AG04450 (cell line): ENCODE measurements around the gene TBC1D14. TPM values are rescaled to one million over a fixed set of nuclear protein-coding genes. Genes with fewer than 3 reads are reported as not detected.

Experiments used
- CTCF ChIA-PET: fragments of 300-600, 350-600 bp; formaldehyde crosslinking; extraction: SDS; loops from one replicate; lab custom pipeline; 2022; ENCODE audit warnings: antibody characterized with exemption, inconsistent platforms; lab: Charles Lee
- POLR2A ChIA-PET: fragments of 350-600 bp; formaldehyde crosslinking; extraction: SDS; loops from one replicate; lab custom pipeline; 2021; ENCODE audit warnings: antibody characterized with exemption, inconsistent platforms; lab: Yijun Ruan, JAX
- DNase-seq: peaks from one replicate; pipeline ENCODE4 v3.0.0-alpha.2; 2011; ENCODE audit warnings: low read depth, low spot score
- H3K27ac ChIP-seq: one replicate; pipeline ENCODE4 v1.5.1; 2012; ENCODE audit warnings: low read depth, low read length, control low read depth
- H3K27me3 ChIP-seq: one replicate; pipeline ENCODE4 v1.6.0; 2012; ENCODE audit warnings: low read length; ENCODE audit not compliant: control insufficient read depth, insufficient read depth
- H3K4me3 ChIP-seq: 2 replicates; pipeline ENCODE4 v1.5.1; 2011; ENCODE audit warnings: mild to moderate bottlenecking, low read depth, low read length, control low read depth
- H3K9me3 ChIP-seq: 2 replicates; pipeline ENCODE4 v1.5.1; 2012; ENCODE audit warnings: low read length; ENCODE audit not compliant: control insufficient read depth, insufficient read depth
- polyA plus RNA-seq: library from polyadenylated mRNA; depleted of rRNA; stranded (reverse); fragments of >200 nt; gene quantifications from 2 replicates; pipeline ENCODE4 v1.2.3, GENCODE V29; 2011
- TF ChIP-seq, protein P1 (sequence below): IDR thresholded peaks from 2 replicates; pipeline ENCODE4 v1.5.1; 2011; ENCODE audit warnings: low read depth, low read length, control low read depth, inconsistent platforms

The TBC1D14 gene
- polyA plus RNA-seq, 1 experiment = 46.3 TPM

DNA sequence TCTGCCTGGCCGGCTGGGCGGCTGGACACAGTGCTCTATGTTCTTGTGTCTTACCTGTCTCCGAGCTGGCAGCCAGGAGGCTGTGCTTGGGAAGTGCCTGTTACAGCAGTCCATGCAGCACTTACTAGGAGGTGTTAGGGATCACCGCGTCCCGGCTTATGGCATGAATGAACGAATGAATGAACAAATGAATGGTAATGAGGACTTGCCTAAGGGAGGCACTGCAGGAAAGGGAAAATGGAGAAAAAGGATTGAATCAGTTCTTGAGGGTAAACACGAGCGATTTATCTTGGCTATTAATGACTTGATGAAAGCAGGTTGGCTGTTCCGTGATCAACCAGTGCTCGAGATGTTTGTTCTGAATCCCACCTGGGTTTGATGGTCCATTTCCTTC lies 31.1 kb downstream of the TBC1D14 start:
- TF ChIP-seq, protein P1, sequence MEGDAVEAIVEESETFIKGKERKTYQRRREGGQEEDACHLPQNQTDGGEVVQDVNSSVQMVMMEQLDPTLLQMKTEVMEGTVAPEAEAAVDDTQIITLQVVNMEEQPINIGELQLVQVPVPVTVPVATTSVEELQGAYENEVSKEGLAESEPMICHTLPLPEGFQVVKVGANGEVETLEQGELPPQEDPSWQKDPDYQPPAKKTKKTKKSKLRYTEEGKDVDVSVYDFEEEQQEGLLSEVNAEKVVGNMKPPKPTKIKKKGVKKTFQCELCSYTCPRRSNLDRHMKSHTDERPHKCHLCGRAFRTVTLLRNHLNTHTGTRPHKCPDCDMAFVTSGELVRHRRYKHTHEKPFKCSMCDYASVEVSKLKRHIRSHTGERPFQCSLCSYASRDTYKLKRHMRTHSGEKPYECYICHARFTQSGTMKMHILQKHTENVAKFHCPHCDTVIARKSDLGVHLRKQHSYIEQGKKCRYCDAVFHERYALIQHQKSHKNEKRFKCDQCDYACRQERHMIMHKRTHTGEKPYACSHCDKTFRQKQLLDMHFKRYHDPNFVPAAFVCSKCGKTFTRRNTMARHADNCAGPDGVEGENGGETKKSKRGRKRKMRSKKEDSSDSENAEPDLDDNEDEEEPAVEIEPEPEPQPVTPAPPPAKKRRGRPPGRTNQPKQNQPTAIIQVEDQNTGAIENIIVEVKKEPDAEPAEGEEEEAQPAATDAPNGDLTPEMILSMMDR = no peak
- DNase-seq = no peak
- Histone ChIP-seq H3K4me3 (no peak overlapping the region), H3K27me3 (no peaks in the 10 kb centered on the region), H3K9me3 (no peaks in the 10 kb centered on the region), H3K27ac (peak overlapping the region; percentile 98)
- ChIA-PET CTCF (no interaction called here), POLR2A (no interaction called here)

DNA sequence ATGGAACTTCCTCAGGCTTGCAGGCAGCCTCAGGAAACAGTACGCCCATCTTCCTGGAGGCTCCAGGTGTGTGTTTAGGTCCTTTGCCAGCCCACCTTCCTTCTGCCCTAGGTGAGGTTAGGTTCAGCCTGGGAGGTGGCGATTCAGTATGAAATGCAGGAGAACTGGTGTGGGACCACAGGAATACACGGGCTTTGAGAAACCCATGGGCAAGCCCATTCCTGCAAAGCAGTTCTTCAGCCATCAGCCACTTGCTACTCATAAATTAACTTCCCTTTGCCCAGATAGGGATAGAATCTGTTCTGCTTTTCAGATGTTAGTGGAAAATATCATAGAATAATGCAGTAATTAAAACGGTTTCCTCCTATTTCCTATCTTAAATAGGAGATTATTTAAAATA lies 32.2 kb downstream of the TBC1D14 start:
- POLR2A ChIA-PET = interaction anchor here (0.7 to 1.6 kb wide), 4 partner anchors 12 to 45 kb away, joined by 3 to 6 read pairs (median 3); partner anchors contain the start of gene TBC1D14

DNA sequence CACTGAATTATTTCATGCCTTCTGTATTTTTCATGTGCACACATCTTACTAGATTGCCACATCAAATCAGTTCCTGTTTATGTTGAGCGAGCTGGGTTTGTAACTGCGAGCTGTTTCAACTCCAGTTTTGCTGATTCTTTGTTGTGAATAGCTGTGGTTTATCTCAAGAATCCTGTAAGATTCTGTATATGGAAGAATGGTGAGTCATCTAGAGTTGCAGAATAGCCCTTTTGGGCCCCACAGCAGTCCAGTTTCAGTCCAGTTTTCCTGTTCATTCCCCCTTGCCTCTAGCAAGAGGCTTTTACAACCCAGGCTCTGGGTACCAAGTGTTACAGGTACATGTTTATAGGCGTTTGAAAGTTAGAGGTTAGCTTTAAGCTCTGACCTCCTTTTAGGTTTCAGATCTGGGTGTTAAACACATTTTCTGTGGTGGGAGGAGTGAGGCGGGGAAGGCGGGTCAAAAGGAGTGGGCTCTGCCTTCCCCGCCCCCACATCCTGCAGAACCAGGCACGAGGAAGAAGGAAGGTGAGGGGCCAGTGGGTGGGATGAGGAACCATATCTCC lies 32.7 kb downstream of the TBC1D14 start:
- Histone ChIP-seq H3K4me3 (peak overlapping the region; percentile 35), H3K27me3 (no peaks in the 10 kb centered on the region), H3K9me3 (no peaks in the 10 kb centered on the region), H3K27ac (peak overlapping the region; percentile 89)
- CTCF ChIA-PET = interaction anchor here (0.9 to 1.7 kb wide), 2 partner anchors 30 to 32 kb away, joined by 3 to 10 read pairs; no protein-coding TSS in a partner anchor
- POLR2A ChIA-PET = interaction anchor here (0.7 to 1.6 kb wide), 5 partner anchors 12 to 49 kb away, joined by 3 to 6 read pairs (median 3); partner anchors contain the start of gene TBC1D14
- peak; percentile 94 for DNase-seq
- TF ChIP-seq, protein P1 = no peak

More for the DNA sequence above, 32.2 kb downstream of the TBC1D14 start:
- no peak for DNase-seq
- H3K27ac ChIP-seq = peak overlapping the region; percentile 98
- TF ChIP-seq, protein P1 = no peak
- 0 out of 2 replicates have a peak overlapping the region, but pooled peaks have one; percentile 12 for H3K4me3 ChIP-seq
- no peaks in the 10 kb centered on the region for H3K27me3 ChIP-seq
- no peaks in the 10 kb centered on the region for H3K9me3 ChIP-seq
- CTCF ChIA-PET = interaction anchor here (0.9 to 1.7 kb wide), 2 partner anchors 30 to 32 kb away, joined by 3 to 10 read pairs; no protein-coding TSS in a partner anchor

GRCh38 chr4:6943012-6943884 lies 33.6 kb downstream of the TBC1D14 start:
- POLR2A ChIA-PET = interaction anchor here (0.6 to 1.6 kb wide), 4 partner anchors 9 to 52 kb away, joined by 3 to 5 read pairs (median 4); no protein-coding TSS in a partner anchor
- no peak for DNase-seq

More at GRCh38 chr4:6943012-6943884, 33.6 kb downstream of the TBC1D14 start:
- Histone ChIP-seq H3K27ac (peak overlapping the region; percentile 89), H3K4me3 (no peak overlapping the region), H3K9me3 (no peaks in the 10 kb centered on the region), H3K27me3 (no peaks in the 10 kb centered on the region)
- CTCF ChIA-PET = interaction anchor here (1.7 to 2.2 kb wide), 2 partner anchors 31 kb away, joined by 10 read pairs; no protein-coding TSS in a partner anchor
- TF ChIP-seq, protein P1 = no peak
